Activated T-helper 1 cell treated with anti-CD3 and anti-CD28 coated beads, Interleukin-12 subunit alpha, Interleukin-12 subunit beta, Interleukin-2, Interleukin-4 antibody, amounts not matched to agents 30 ng/mL and 10 ng/mL and 1 ng/mL, durations not matched to agents 14 hours and 24 hours and 36 hours (primary cell): ENCODE results near the gene CYP4F3. TPM values are rescaled to one million over a fixed set of nuclear protein-coding genes. Genes with fewer than 3 reads are reported as not detected.

Experiments
- DNase-seq: peaks from one replicate; pipeline ENCODE4 v3.0.0; 2021; ENCODE audit warnings: low spot score
- H3K27ac Mint-ChIP-seq: one replicate; pipeline ENCODE4 v1.8.0; 2021; ENCODE audit warnings: mild to moderate bottlenecking, mixed read lengths
- H3K27me3 Mint-ChIP-seq: one replicate; pipeline ENCODE4 v1.8.0; 2022; ENCODE audit warnings: mild to moderate bottlenecking, moderate library complexity, mixed read lengths; ENCODE audit not compliant: insufficient read depth
- H3K36me3 Mint-ChIP-seq: one replicate; pipeline ENCODE4 v1.8.0; 2021; ENCODE audit warnings: low read depth, mixed read lengths
- H3K4me1 Mint-ChIP-seq: one replicate; pipeline ENCODE4 v1.8.0; 2021; ENCODE audit warnings: low read depth, mixed read lengths
- H3K4me3 Mint-ChIP-seq: one replicate; pipeline ENCODE4 v1.8.0; 2021; ENCODE audit warnings: mild to moderate bottlenecking, moderate library complexity, mixed read lengths
- H3K9me3 Mint-ChIP-seq: one replicate; pipeline ENCODE4 v1.8.0; 2021; ENCODE audit warnings: mixed read lengths
- intact Hi-C: fragments of 100-400 bp; cut with micrococcal nuclease; formaldehyde crosslinking; loops from one replicate; pipeline ENCODE4 v1.15.1; 2024
- total RNA-seq: library from RNA; stranded (reverse); gene quantifications from 2 replicates; pipeline ENCODE4 v1.2.3, GENCODE V29; 2022

Gene CYP4F3
- total RNA-seq, 1 donor from 2014 or later = not detected

- H3K27ac Mint-ChIP-seq = no peak overlapping the region
- no peaks in the 10 kb centered on the region for H3K36me3 Mint-ChIP-seq
- intact Hi-C loops = no loop called here
- H3K9me3 Mint-ChIP-seq = peaks cover 7% of the 10 kb centered on the region
- no peak overlapping the region for H3K4me3 Mint-ChIP-seq
- H3K4me1 Mint-ChIP-seq = no peaks in the 10 kb centered on the region
- DNase-seq = no peak
- no peaks in the 10 kb centered on the region for H3K27me3 Mint-ChIP-seq
Measured at GRCh38 chr19:15683411-15683810, 42.7 kb downstream of the CYP4F3 start.

GRCh38 chr19:15684828-15685227, 44.1 kb downstream of the CYP4F3 start:
- H3K9me3 Mint-ChIP-seq = no peaks in the 10 kb centered on the region
- H3K27me3 Mint-ChIP-seq = no peaks in the 10 kb centered on the region
- H3K4me1 Mint-ChIP-seq = no peaks in the 10 kb centered on the region
- no peak for DNase-seq
- H3K4me3 Mint-ChIP-seq = no peak overlapping the region
- intact Hi-C loops = no loop called here
- no peak overlapping the region for H3K27ac Mint-ChIP-seq
- H3K36me3 Mint-ChIP-seq = no peaks in the 10 kb centered on the region

- intact Hi-C loops = no loop called here
- Mint-ChIP-seq H3K36me3 (no peaks in the 10 kb centered on the region), H3K4me3 (no peak overlapping the region), H3K27me3 (peaks cover 2% of the 10 kb centered on the region), H3K27ac (no peak overlapping the region), H3K9me3 (no peaks in the 10 kb centered on the region), H3K4me1 (no peaks in the 10 kb centered on the region)
- no peak for DNase-seq
Measured at GRCh38 chr19:15696654-15697194, 56.0 kb downstream of the CYP4F3 start.

- intact Hi-C loops = no loop called here
- no peaks in the 10 kb centered on the region for H3K9me3 Mint-ChIP-seq
- no peak for DNase-seq
Measured at GRCh38 chr19:15701757-15702533, 61.2 kb downstream of the CYP4F3 start.

GRCh38 chr19:15702534-15702930, 61.8 kb downstream of the CYP4F3 start:
- Mint-ChIP-seq H3K4me3 (no peak overlapping the region), H3K4me1 (no peaks in the 10 kb centered on the region), H3K36me3 (no peaks in the 10 kb centered on the region), H3K27ac (no peak overlapping the region), H3K27me3 (peaks cover 7% of the 10 kb centered on the region), H3K9me3 (no peaks in the 10 kb centered on the region)
- intact Hi-C loops = no loop called here
- DNase-seq = no peak

More at GRCh38 chr19:15701757-15702533, 61.2 kb downstream of the CYP4F3 start:
- Mint-ChIP-seq H3K4me1 (no peaks in the 10 kb centered on the region), H3K27me3 (peaks cover 7% of the 10 kb centered on the region), H3K4me3 (no peak overlapping the region), H3K27ac (no peak overlapping the region), H3K36me3 (no peaks in the 10 kb centered on the region)

Other genes starting within 250 kb of the CYP4F3 start
- gene AKAP8L, start 221.9 kb upstream of the CYP4F3 start, total RNA-seq = 73.8 and 77.9 TPM in 2 replicates
- gene WIZ, start 190.9 kb upstream of the CYP4F3 start, total RNA-seq = 37.6 and 38.7 TPM in 2 replicates
- 130 and 132 TPM in 2 replicates for gene RASAL3, start 176.4 kb upstream of the CYP4F3 start, total RNA-seq
- gene PGLYRP2, start 161.4 kb upstream of the CYP4F3 start, total RNA-seq = 0.07 TPM in 1 of 2 replicates, not detected in the other
- 0.10 TPM in 1 of 2 replicates, not detected in the other for gene CYP4F22, start 132.4 kb upstream of the CYP4F3 start, total RNA-seq
- gene CYP4F8, start 25.7 kb upstream of the CYP4F3 start, total RNA-seq = not detected in 2 replicates
- gene CYP4F12, start 32.2 kb downstream of the CYP4F3 start, total RNA-seq = not detected in 2 replicates
- not detected in 2 replicates for gene OR10H2, start 87.1 kb downstream of the CYP4F3 start, total RNA-seq
- not detected in 2 replicates for gene OR10H3, start 97.1 kb downstream of the CYP4F3 start, total RNA-seq
- not detected in 2 replicates for gene OR10H5, start 146.8 kb downstream of the CYP4F3 start, total RNA-seq
- gene OR10H1, start 174.8 kb downstream of the CYP4F3 start, total RNA-seq = not detected in 2 replicates